Spleen (tissue), 11 donors: ENCODE results near the gene FTSJ3. TPM values are rescaled to one million over a fixed set of nuclear protein-coding genes. Genes with fewer than 3 reads are reported as not detected.
"Not testable (repeated sequence)": the region's sequence is repeated elsewhere in the genome, so short reads cannot be mapped to it uniquely, and the experiment has no call there.

ENCODE experiments used
- DNase-seq: peaks from one replicate; pipeline ENCODE4 v3.0.0-alpha.2; 2020
- H3K27ac ChIP-seq, 8 donors: fragments of 200-600 bp; sonication (generic) in 7 of 8; 1 replicate in 4 of 8; 2 replicates in 4 of 8; pipeline versions ENCODE4 v1.5.0 to v1.8.0; 2016 to 2021; ENCODE audit warnings: inconsistent platforms in 4 of 8, mild to moderate bottlenecking in 4 of 8, moderate library complexity in 1 of 8
- H3K27me3 ChIP-seq, 7 donors: fragments of 200-600 bp; sonication (generic) in 6 of 7; replicated peaks in 1 of 7; 1 replicate in 4 of 7; 2 replicates in 3 of 7; pipeline versions ENCODE4 v1.5.0 to v1.8.0; 2016 to 2021; ENCODE audit warnings: inconsistent platforms in 3 of 7, mild to moderate bottlenecking in 1 of 7
- H3K36me3 ChIP-seq, 6 donors: fragments of 200-600 bp; sonication (generic) in 5 of 6; 1 replicate in 4 of 6; 2 replicates in 2 of 6; pipeline versions ENCODE4 v1.5.0 to v1.8.0; 2016 to 2021; ENCODE audit warnings: inconsistent platforms in 2 of 6
- H3K4me1 ChIP-seq, 6 donors: fragments of 200-600 bp; sonication (generic) in 5 of 6; 1 replicate in 3 of 6; 2 replicates in 3 of 6; pipeline versions ENCODE4 v1.5.0 to v1.8.0; 2016 to 2021; ENCODE audit warnings: inconsistent platforms in 3 of 6
- H3K4me3 ChIP-seq, 8 donors: fragments of 200-600 bp; sonication (generic) in 7 of 8; 1 replicate in 4 of 8; 2 replicates in 4 of 8; pipeline versions ENCODE4 v1.5.0 to v1.8.0; 2016 to 2021; ENCODE audit warnings: inconsistent platforms in 4 of 8, mild to moderate bottlenecking in 4 of 8, moderate library complexity in 2 of 8
- H3K9me3 ChIP-seq, 8 donors: fragments of 200-600 bp; sonication (generic) in 7 of 8; 1 replicate in 4 of 8; 2 replicates in 4 of 8; pipeline versions ENCODE4 v1.5.0 to v1.8.0; 2016 to 2021; ENCODE audit warnings: inconsistent platforms in 4 of 8
- POLR2A ChIP-seq, 3 donors: fragments of 450-650 bp; IDR thresholded peaks; one replicate each; pipeline ENCODE4 v1.5.1; 2017; ENCODE audit warnings: antibody characterized with exemption in 3 of 3, mild to moderate bottlenecking in 1 of 3
- POLR2AphosphoS5 ChIP-seq, 3 donors: sonication (generic); formaldehyde crosslinking; IDR thresholded peaks; one replicate each; pipeline ENCODE4 v1.5.1; 2017; ENCODE audit warnings: antibody characterized with exemption in 3 of 3
- WGBS, 5 donors: extraction: QIAGEN DNeasy Blood & Tissue Kit in 3 of 5; methylation state at CpG; one replicate each; pipeline versions ENCODE4 v1.1.5 to v1.1.7; 2013 to 2018; 5-methylcytosine and 5-hydroxymethylcytosine counted together
- intact Hi-C: fragments of 100-400 bp; cut with DNase I; formaldehyde crosslinking; loops from one replicate; pipeline ENCODE4 v1.15.0; 2023; ENCODE audit warnings: low total_unique reads
- polyA plus RNA-seq, 3 donors: library from polyadenylated mRNA; stranded (reverse); fragments of 200-250 nt; gene quantifications; one replicate each; pipeline ENCODE4 v1.2.1, GENCODE V29; 2013
- total RNA-seq, 7 donors: library from RNA; depleted of rRNA in 3 of 7; stranded (reverse); fragments of >200 nt in 3 of 7; fragmentation: NEBNext Ultra II Directional in 4 of 7; extraction: Animal tissue kit (Norgen Biotek cat#: 25700) in 4 of 7; gene quantifications; one replicate each; pipeline versions ENCODE4 v1.1.0 to v1.2.1, GENCODE V29; 2016 to 2021
- TF ChIP-seq, protein P1 (sequence below), 11 experiments: fragments of 200-600 bp in 7 of 11; fragments of 450-650 bp in 4 of 11; sonication (generic) in 4 of 11; IDR thresholded peaks in 8 of 11; conservative IDR thresholded peaks in 3 of 11; 1 replicate in 7 of 11; 2 replicates in 4 of 11; pipeline versions ENCODE4 v1.4.0 to v1.8.0; 2016 to 2021; ENCODE audit warnings: antibody characterized with exemption in 11 of 11, inconsistent platforms in 4 of 11, mild to moderate bottlenecking in 1 of 11
- donor health status: healthy with polysubstance abuse.
- donor health status: DM: no; HTN: no; CAD: no; lungs with moderate emphysema.
- donor health status: DM: no; HTN: no; CAD: no.
- donor health status: Bipolar disorder and iron deficiency.
- donor health status: healthy.
- donor health status: DM: no; HTN: no; CAD: no.
- donor health status: DM: yes; HTN: yes; CAD: no.

Gene FTSJ3
- total and polyA plus RNA-seq, 10 donors, result 13.5 to 45.7 (median 33.1) TPM

DNA sequence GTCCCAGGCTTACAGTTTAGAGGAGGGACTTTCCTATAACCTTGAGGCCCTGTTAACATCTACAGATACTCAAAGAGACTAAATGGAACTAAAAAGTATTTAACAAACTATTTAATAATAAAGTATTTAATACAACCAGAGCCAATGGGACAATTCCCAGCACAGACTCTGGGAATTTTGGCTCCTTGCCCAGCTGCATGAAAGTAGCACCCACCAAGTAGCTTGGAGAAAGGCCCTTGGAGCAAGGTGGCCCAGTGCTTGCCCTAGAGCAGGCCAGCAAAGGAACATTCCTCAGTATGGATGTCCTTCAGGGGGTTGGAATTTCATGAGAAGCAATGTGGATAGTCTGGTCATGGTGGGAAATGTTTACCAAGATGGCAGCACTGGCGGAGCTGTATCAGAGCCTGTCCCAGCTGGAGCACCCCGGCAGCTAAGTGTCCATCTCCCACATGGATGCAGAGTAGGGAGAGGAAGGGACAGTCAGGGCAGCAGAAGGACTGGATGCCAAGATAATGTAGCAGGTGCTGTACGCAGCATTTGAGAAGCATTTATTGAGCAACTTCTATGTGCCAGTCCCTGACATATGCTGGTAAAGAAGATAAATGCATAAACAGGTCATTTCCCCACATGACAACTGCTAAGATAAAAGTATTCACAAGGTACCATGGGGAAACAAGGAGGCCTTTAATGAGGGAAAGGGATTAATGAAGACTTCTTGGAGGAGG, 20.2 kb upstream of the FTSJ3 start:
- H3K36me3 ChIP-seq, result no peaks in the 10 kb centered on the region
- H3K27me3 ChIP-seq, result peaks cover 0 to 4% (median 0%) of the 10 kb centered on the region in 7 donors
- H3K9me3 ChIP-seq, result peaks cover 0 to 5% (median 0%) of the 10 kb centered on the region in 8 donors
- peaks cover 10 to 44% (median 26%) of the 10 kb centered on the region in 6 donors for H3K4me1 ChIP-seq
- no peak for TF ChIP-seq POLR2A (IDR thresholded peaks at IDR 0.05)
- TF ChIP-seq, protein P1, sequence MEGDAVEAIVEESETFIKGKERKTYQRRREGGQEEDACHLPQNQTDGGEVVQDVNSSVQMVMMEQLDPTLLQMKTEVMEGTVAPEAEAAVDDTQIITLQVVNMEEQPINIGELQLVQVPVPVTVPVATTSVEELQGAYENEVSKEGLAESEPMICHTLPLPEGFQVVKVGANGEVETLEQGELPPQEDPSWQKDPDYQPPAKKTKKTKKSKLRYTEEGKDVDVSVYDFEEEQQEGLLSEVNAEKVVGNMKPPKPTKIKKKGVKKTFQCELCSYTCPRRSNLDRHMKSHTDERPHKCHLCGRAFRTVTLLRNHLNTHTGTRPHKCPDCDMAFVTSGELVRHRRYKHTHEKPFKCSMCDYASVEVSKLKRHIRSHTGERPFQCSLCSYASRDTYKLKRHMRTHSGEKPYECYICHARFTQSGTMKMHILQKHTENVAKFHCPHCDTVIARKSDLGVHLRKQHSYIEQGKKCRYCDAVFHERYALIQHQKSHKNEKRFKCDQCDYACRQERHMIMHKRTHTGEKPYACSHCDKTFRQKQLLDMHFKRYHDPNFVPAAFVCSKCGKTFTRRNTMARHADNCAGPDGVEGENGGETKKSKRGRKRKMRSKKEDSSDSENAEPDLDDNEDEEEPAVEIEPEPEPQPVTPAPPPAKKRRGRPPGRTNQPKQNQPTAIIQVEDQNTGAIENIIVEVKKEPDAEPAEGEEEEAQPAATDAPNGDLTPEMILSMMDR (IDR thresholded peaks at IDR 0.05 in 8 of 11, conservative IDR thresholded peaks at IDR 0.05 in 3 of 11), result no peak
- TF ChIP-seq POLR2AphosphoS5 (IDR thresholded peaks at IDR 0.05), result no peak
- 67 to 90% (median 83%) methylated on average over 3 of the region's 3 CpGs for WGBS, 5 donors
- H3K4me3 ChIP-seq, result peak overlapping the region in 1 of 8 donors; percentile 30
- DNase-seq, result peak; percentile 42
- intact Hi-C loops, result no loop called here
- peak overlapping the region in 5 of 8 donors; percentile 9 to 77 (median 59) for H3K27ac ChIP-seq

DNA sequence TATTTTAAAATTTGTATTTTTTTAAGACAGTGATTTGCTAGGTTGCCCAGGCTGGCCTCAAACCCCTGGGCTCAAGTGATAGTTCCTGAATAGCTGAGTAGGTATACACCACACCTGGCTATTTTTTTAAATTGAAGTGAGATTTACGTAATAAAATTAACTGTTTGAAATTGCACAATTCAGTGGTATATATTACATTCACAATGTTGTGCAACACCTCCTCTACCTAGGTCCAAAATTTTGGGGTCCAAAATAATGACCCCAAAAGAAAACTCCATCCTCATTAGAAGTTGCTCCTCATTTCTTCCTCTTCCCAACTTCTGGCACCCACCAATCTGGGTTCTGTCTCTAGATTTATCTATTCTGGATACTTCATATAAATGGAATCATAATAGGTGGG, 18.0 kb upstream of the FTSJ3 start:
- Histone ChIP-seq H3K27me3 (peaks cover 0 to 7% (median 0%) of the 10 kb centered on the region in 7 donors), H3K36me3 (no peaks in the 10 kb centered on the region), H3K9me3 (peaks cover 0 to 5% (median 0%) of the 10 kb centered on the region in 8 donors), H3K4me3 (no peak overlapping the region), H3K4me1 (peaks cover 23 to 60% (median 41%) of the 10 kb centered on the region in 6 donors), H3K27ac (no peak overlapping the region)
- TF ChIP-seq POLR2AphosphoS5 (IDR thresholded peaks at IDR 0.05), result no peak
- TF ChIP-seq, protein P1 (IDR thresholded peaks at IDR 0.05 in 8 of 11, conservative IDR thresholded peaks at IDR 0.05 in 3 of 11), result no peak
- TF ChIP-seq POLR2A (IDR thresholded peaks at IDR 0.05), result no peak
- DNase-seq, result peak; percentile 0
- intact Hi-C loops, result no loop called here
- 26 to 71% (median 47%) methylated on average over 1 of the region's 1 CpG for WGBS, 5 donors

DNA sequence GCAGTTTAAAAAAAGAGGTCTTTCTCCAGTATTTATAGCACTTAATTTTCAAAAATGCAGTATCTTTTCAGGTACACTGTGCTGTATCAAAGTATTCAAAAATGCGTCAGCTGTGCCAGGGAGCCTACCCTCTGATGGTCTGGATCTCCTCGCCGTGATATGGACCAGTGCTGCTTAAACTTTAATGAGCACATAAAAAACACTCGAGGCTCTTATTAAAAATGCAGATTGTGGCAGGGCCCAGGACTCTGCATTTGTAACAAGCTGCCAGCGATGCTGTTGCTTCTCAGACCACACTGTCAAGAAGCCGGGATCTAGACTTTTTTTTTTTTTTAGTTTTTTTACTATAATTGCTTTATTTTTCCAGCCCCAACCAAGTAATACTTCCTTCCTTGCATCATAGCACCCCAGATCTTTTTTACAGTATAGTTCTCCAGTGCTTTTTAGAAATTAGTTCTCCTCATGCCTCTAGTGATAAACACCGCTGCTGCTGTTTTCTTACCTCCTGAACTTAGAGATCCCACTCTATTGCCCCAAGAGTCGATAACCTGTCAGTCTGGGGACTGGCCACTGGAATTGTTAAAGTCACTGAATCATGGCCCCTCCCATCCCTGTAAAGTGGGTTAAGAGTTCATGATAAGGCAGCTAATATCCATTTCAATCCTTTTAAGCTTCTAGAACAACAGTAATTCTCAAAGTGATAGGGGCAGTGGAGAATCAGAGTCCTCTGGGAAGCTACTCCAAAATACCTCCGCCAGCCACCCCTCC, 16.6 kb upstream of the FTSJ3 start:
- DNase-seq, result peak; percentile 66
- peaks cover 36 to 68% (median 53%) of the 10 kb centered on the region in 6 donors for H3K4me1 ChIP-seq
- intact Hi-C loops, result no loop called here
- peak overlapping the region in 7 of 8 donors; percentile 76 to 91 (median 86) for H3K4me3 ChIP-seq
- no peaks in the 10 kb centered on the region for H3K36me3 ChIP-seq
- H3K9me3 ChIP-seq, result peaks cover 0 to 5% (median 0%) of the 10 kb centered on the region in 8 donors
- no peak for TF ChIP-seq POLR2AphosphoS5 (IDR thresholded peaks at IDR 0.05)
- no peak for TF ChIP-seq POLR2A (IDR thresholded peaks at IDR 0.05)
- TF ChIP-seq, protein P1 (IDR thresholded peaks at IDR 0.05 in 8 of 11, conservative IDR thresholded peaks at IDR 0.05 in 3 of 11), result no peak
- H3K27ac ChIP-seq, result peak overlapping the region; percentile 91 to 97 (median 97)
- 54 to 70% (median 58%) methylated on average over 9 of the region's 9 CpGs for WGBS, 5 donors
- peaks cover 0 to 7% (median 0%) of the 10 kb centered on the region in 7 donors for H3K27me3 ChIP-seq

DNA sequence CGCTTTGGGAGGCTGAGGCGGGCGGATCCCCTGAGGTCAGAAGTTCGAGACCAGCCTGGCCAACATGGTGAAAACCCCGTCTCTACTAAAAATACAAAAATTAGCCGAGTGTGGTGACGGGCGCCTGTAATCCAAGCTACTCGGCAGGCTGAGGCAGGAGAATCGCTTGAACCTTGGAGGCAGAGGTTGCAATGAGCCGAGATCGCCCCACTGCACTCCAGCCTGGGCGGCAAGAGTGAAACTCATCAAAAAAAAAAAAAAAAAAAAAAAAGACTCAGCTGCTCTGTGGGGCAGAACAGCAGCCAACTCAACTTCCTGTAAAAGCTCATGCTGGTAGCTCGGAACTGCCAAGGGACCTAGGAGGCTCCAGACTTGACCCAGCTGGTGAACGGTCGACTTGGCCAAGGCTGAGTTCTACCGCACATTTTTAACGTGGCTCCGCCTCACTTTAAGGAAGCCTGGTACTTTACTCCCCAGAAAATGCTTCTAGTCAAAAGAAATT, 16.0 kb upstream of the FTSJ3 start:
- 1 to 3% (median 2%) methylated on average over 19 of the region's 19 CpGs for whole genome bisulfite sequencing, 5 donors
- intact Hi-C loops, H3K9me3 ChIP-seq, H3K27me3 ChIP-seq, H3K36me3 ChIP-seq: not testable (repeated sequence)
- peaks cover 39 to 68% (median 55%) of the 10 kb centered on the region in 6 donors for H3K4me1 ChIP-seq
- DNase-seq, result peak; percentile 87
- H3K27ac ChIP-seq, result peak overlapping the region; percentile 91 to 97 (median 97)
- H3K4me3 ChIP-seq, result peak overlapping the region; percentile 27 to 91 (median 84)
